Left lung (tissue), 10 donors: Measurements from ENCODE around the gene GLUD2. TPM values are rescaled to one million over a fixed set of nuclear protein-coding genes. Genes with fewer than 3 reads are reported as not detected.

Source experiments
- ATAC-seq: fragments of 200-7000 bp; cut with Tn5 transposase; one replicate; pipeline ENCODE4 v1.9.1; 2020; ENCODE audit warnings: moderate library complexity
- DNase-seq, 4 donors: peaks; one replicate each; pipeline ENCODE4 v3.0.0-alpha.2; 2013 to 2020
- H3K27ac ChIP-seq, 2 donors: fragments of 200-600 bp; sonication (generic) in 1 of 2; one replicate each; pipeline versions ENCODE4 v1.5.0 to v1.8.0; 2020 to 2021
- H3K27me3 ChIP-seq, 2 donors: fragments of 200-600 bp; sonication (generic) in 1 of 2; one replicate each; pipeline versions ENCODE4 v1.5.0 to v1.8.0; 2020 to 2021
- H3K36me3 ChIP-seq, 2 donors: fragments of 200-600 bp; sonication (generic) in 1 of 2; one replicate each; pipeline versions ENCODE4 v1.5.0 to v1.8.0; 2020 to 2021
- H3K4me1 ChIP-seq, 2 donors: fragments of 200-600 bp; one replicate each; pipeline ENCODE4 v1.8.0; 2021
- H3K4me3 ChIP-seq, 2 donors: fragments of 200-600 bp; sonication (generic) in 1 of 2; one replicate each; pipeline versions ENCODE4 v1.5.0 to v1.8.0; 2020 to 2021; ENCODE audit warnings: mild to moderate bottlenecking in 1 of 2
- H3K9me3 ChIP-seq, 2 donors: fragments of 200-600 bp; sonication (generic) in 1 of 2; one replicate each; pipeline versions ENCODE4 v1.5.0 to v1.8.0; 2020 to 2021
- CTCF ChIP-seq, 2 donors: fragments of 200-600 bp; sonication (generic) in 1 of 2; IDR thresholded peaks; one replicate each; pipeline versions ENCODE4 v1.5.0 to v1.8.0; 2021; ENCODE audit warnings: antibody characterized with exemption in 2 of 2
- intact Hi-C, 2 donors: fragments of 100-400 bp; cut with DNase I; formaldehyde crosslinking; loops; one replicate each; pipeline versions ENCODE4 v1.11.2 to v1.14.2; 2022
- polyA plus RNA-seq, 6 donors: library from polyadenylated mRNA; unstranded; fragments of 120-200 nt; gene quantifications; one replicate each; pipeline ENCODE4 v1.2.1, GENCODE V29; 2013; ENCODE audit not compliant: insufficient read length in 6 of 6
- total RNA-seq, 2 donors: library from RNA; stranded (reverse); fragmentation: NEBNext Ultra II Directional; extraction: Animal tissue kit (Norgen Biotek cat#: 25700); gene quantifications; one replicate each; pipeline ENCODE4 v1.2.1, GENCODE V29; 2021
- donor health status: DM: no; HTN: yes; CAD: no.
- donor health status: DM: no; HTN: no; CAD: no.

Gene GLUD2
- total and polyA plus RNA-seq, 8 donors = 2.0 to 4.2 (median 3.2) TPM

- intact Hi-C loops = no loop called here
Observed at GRCh38 chrX:121030083-121030482, 17.3 kb upstream of the GLUD2 start.

GRCh38 chrX:121032531-121032930, 14.9 kb upstream of the GLUD2 start:
- intact Hi-C loops = no loop called here
- Histone ChIP-seq H3K9me3 (no peaks in the 10 kb centered on the region), H3K4me3 (no peak overlapping the region), H3K36me3 (no peaks in the 10 kb centered on the region), H3K27ac (no peak overlapping the region), H3K4me1 (no peaks in the 10 kb centered on the region), H3K27me3 (no peaks in the 10 kb centered on the region)
- TF ChIP-seq CTCF (IDR thresholded peaks at IDR 0.05) = no peak
- ATAC-seq = no peak
- DNase-seq = no peak

More at GRCh38 chrX:121030083-121030482, 17.3 kb upstream of the GLUD2 start:
- Histone ChIP-seq H3K36me3 (no peaks in the 10 kb centered on the region), H3K4me3 (no peak overlapping the region), H3K9me3 (no peaks in the 10 kb centered on the region), H3K27ac (no peak overlapping the region), H3K27me3 (no peaks in the 10 kb centered on the region), H3K4me1 (no peaks in the 10 kb centered on the region)
- DNase-seq (no peak), ATAC-seq (no peak)
- TF ChIP-seq CTCF (IDR thresholded peaks at IDR 0.05) = no peak

GRCh38 chrX:121036137-121036536, 11.3 kb upstream of the GLUD2 start:
- TF ChIP-seq CTCF (IDR thresholded peaks at IDR 0.05) = no peak
- no peak overlapping the region for H3K4me3 ChIP-seq
- no peaks in the 10 kb centered on the region for H3K36me3 ChIP-seq
- no peaks in the 10 kb centered on the region for H3K27me3 ChIP-seq
- H3K27ac ChIP-seq = no peak overlapping the region
- no peaks in the 10 kb centered on the region for H3K4me1 ChIP-seq
- intact Hi-C loops = no loop called here
- no peaks in the 10 kb centered on the region for H3K9me3 ChIP-seq
- DNase-seq (no peak), ATAC-seq (no peak)

- no peaks in the 10 kb centered on the region for H3K9me3 ChIP-seq
- H3K27me3 ChIP-seq = no peaks in the 10 kb centered on the region
- DNase-seq (no peak), ATAC-seq (no peak)
- no peaks in the 10 kb centered on the region for H3K4me1 ChIP-seq
- H3K36me3 ChIP-seq = no peaks in the 10 kb centered on the region
- H3K27ac ChIP-seq = no peak overlapping the region
- intact Hi-C loops = no loop called here
- no peak for TF ChIP-seq CTCF (IDR thresholded peaks at IDR 0.05)
- H3K4me3 ChIP-seq = no peak overlapping the region
Observed at GRCh38 chrX:121036951-121037350, 10.5 kb upstream of the GLUD2 start.

- intact Hi-C loops = no loop called here
- Histone ChIP-seq H3K9me3 (no peaks in the 10 kb centered on the region), H3K4me1 (no peaks in the 10 kb centered on the region), H3K36me3 (no peaks in the 10 kb centered on the region), H3K4me3 (no peak overlapping the region), H3K27ac (no peak overlapping the region), H3K27me3 (peaks cover 0 to 18% of the 10 kb centered on the region in 2 donors)
- TF ChIP-seq CTCF (IDR thresholded peaks at IDR 0.05) = no peak
- ATAC-seq (no peak), DNase-seq (no peak)
Observed at GRCh38 chrX:121050781-121051180, 3.4 kb downstream of the GLUD2 start.
